ENCODE data around the gene FZD8. TPM values are rescaled to one million over a fixed set of nuclear protein-coding genes. Genes with fewer than 3 reads are reported as not detected.
A peak's percentile ranks its signal among the peaks of the same experiment; 100 is the strongest.

The FZD8 gene
- total RNA-seq, 1 donor from 2014 or later: 35.5 TPM

DNA sequence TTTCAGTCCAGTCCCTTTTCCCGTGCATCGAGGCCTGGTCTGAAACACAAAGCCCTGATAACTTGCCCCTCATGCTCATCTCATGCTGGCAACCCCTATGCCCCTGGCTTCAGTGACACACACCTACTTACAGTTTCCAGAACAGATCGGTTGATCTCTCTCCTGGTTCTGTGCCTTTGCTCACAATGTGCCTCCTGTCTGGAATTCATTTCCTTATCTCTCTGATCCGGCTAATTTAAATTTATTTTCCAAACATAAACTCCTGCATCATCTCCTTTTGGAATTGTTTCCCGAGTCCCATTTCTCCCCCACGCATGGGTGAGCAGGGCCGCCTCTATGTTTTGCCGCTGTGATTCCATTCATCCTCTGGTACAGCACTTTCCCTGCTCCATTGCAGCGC, 25.9 kb upstream of the FZD8 start:
- H3K9me3 ChIP-seq (ENCODE audit: control insufficient read depth in 3 of 3, low read length in 3 of 3): no peaks in the 10 kb centered on the region

DNA sequence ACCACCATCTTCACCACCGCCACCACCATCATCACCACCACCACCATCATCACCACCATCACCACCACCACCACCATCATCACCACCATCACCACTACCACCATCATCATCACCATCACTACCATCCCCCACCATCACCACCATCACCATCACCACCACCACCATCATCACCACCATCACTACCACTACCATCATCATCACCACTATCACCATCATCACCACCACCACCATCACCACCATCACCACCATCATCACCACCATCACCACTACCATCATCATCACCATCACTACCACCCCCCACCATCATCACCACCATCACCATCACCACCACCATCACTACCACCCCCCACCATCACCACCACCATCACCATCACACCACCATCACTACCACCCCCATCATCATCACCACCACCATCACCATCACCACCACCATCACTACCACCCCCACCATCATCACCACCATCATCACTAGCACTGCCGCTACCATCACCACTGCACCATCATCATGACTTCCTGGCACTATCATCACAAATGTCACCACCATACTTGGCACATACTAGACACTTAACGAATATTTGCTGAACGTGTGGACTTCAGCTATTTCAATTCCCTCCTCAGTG, 25.3 kb upstream of the FZD8 start:
- Histone ChIP-seq H3K9me3 (ENCODE audit: control insufficient read depth in 3 of 3, low read length in 3 of 3) (no peaks in the 10 kb centered on the region), H3K4me1 (ENCODE audit: control insufficient read depth in 3 of 3, insufficient read depth in 3 of 3, low read length in 3 of 3) (no peaks in the 10 kb centered on the region), H3K9ac (ENCODE audit: low read depth in 1 of 3, low read length in 3 of 3) (no peak overlapping the region), H3K27ac (ENCODE audit: low read depth, low read length) (no peak overlapping the region), H3K27me3 (ENCODE audit: control insufficient read depth in 3 of 3, insufficient read depth in 3 of 3, low read length in 3 of 3) (no peaks in the 10 kb centered on the region), H3K36me3 (ENCODE audit: control insufficient read depth in 3 of 3, insufficient read depth in 3 of 3, low read length in 3 of 3) (no peaks in the 10 kb centered on the region), H3K4me3 (ENCODE audit: low read length in 3 of 3) (no peak overlapping the region)

More for the DNA sequence above, 25.9 kb upstream of the FZD8 start:
- no peak overlapping the region for H3K27ac ChIP-seq (ENCODE audit: low read depth, low read length)
- no peak overlapping the region for H3K4me3 ChIP-seq (ENCODE audit: low read length in 3 of 3)
- H3K36me3 ChIP-seq (ENCODE audit: control insufficient read depth in 3 of 3, insufficient read depth in 3 of 3, low read length in 3 of 3): no peaks in the 10 kb centered on the region
- H3K27me3 ChIP-seq (ENCODE audit: control insufficient read depth in 3 of 3, insufficient read depth in 3 of 3, low read length in 3 of 3): no peaks in the 10 kb centered on the region
- H3K4me1 ChIP-seq (ENCODE audit: control insufficient read depth in 3 of 3, insufficient read depth in 3 of 3, low read length in 3 of 3): no peaks in the 10 kb centered on the region
- no peak overlapping the region for H3K9ac ChIP-seq (ENCODE audit: low read depth in 1 of 3, low read length in 3 of 3)

DNA sequence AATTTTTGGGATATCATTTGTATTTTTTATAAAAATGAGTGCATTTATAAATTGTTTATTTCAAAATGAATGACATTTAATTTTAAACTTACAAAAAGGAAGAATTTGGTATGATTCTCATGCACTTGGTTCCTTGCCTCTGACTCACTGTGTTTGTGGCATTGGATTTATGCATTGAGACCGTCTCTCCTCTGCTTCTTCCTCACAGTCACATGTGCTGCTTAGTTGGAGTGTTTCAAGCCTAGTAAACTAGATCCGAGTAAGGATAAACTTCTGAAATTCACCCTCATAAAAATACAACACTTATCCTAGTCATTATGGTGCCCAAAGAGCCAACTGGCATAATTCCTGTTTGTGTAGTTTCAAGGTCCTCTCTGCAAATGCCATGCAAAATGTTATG, 19.1 kb upstream of the FZD8 start:
- H3K27ac ChIP-seq (ENCODE audit: low read depth, low read length): no peak overlapping the region
- H3K36me3 ChIP-seq (ENCODE audit: control insufficient read depth in 3 of 3, insufficient read depth in 3 of 3, low read length in 3 of 3): no peaks in the 10 kb centered on the region
- H3K9me3 ChIP-seq (ENCODE audit: control insufficient read depth in 3 of 3, low read length in 3 of 3): no peaks in the 10 kb centered on the region
- no peak overlapping the region for H3K9ac ChIP-seq (ENCODE audit: low read depth in 1 of 3, low read length in 3 of 3)
- H3K27me3 ChIP-seq (ENCODE audit: control insufficient read depth in 3 of 3, insufficient read depth in 3 of 3, low read length in 3 of 3): no peaks in the 10 kb centered on the region
- no peak overlapping the region for H3K4me3 ChIP-seq (ENCODE audit: low read length in 3 of 3)
- no peaks in the 10 kb centered on the region for H3K4me1 ChIP-seq (ENCODE audit: control insufficient read depth in 3 of 3, insufficient read depth in 3 of 3, low read length in 3 of 3)

DNA sequence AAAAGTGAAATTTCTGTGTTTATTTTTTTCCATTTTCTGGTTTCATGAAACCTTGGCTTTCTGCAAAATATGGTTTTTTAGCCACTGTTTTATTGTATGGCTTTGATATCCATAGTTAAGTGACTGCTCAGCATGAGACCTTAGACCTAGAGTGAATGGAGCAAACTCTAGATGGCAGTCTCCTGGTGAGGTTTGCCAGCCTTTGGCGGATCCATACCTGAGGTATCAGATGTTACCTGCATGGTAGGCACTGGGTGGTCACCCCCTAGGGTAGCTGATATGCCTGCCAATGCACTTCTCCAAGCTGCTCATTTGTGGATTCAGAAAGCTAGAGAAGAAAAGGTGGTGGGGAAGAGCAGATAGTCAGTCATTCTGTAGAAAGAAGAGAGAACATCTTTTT, 17.4 kb upstream of the FZD8 start:
- H3K4me3 ChIP-seq (ENCODE audit: low read length in 3 of 3): no peak overlapping the region
- no peaks in the 10 kb centered on the region for H3K4me1 ChIP-seq (ENCODE audit: control insufficient read depth in 3 of 3, insufficient read depth in 3 of 3, low read length in 3 of 3)
- no peaks in the 10 kb centered on the region for H3K36me3 ChIP-seq (ENCODE audit: control insufficient read depth in 3 of 3, insufficient read depth in 3 of 3, low read length in 3 of 3)
- no peak overlapping the region for H3K9ac ChIP-seq (ENCODE audit: low read depth in 1 of 3, low read length in 3 of 3)
- no peaks in the 10 kb centered on the region for H3K27me3 ChIP-seq (ENCODE audit: control insufficient read depth in 3 of 3, insufficient read depth in 3 of 3, low read length in 3 of 3)
- H3K9me3 ChIP-seq (ENCODE audit: control insufficient read depth in 3 of 3, low read length in 3 of 3): no peaks in the 10 kb centered on the region
- H3K27ac ChIP-seq (ENCODE audit: low read depth, low read length): no peak overlapping the region

DNA sequence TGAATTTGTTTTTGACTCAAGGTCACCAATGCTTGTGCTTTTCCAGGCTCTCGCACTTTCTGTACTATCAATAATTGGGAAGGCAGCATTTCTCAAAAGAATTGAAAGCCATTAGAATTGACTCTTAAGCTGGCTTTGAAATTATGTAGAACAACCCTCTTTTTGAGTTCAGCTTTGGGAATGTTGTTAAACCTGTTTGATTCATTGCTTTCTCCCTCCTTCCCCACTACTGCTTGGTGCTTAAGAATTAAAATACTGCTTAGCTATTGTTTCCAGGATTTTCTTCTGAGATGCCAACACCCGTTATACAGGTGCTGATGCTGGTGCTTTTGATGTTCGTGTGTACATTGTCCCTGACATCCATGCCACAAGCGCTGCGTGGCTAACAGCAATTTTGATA, 15.5 kb upstream of the FZD8 start:
- H3K36me3 ChIP-seq (ENCODE audit: control insufficient read depth in 3 of 3, insufficient read depth in 3 of 3, low read length in 3 of 3): no peaks in the 10 kb centered on the region
- H3K4me1 ChIP-seq (ENCODE audit: control insufficient read depth in 3 of 3, insufficient read depth in 3 of 3, low read length in 3 of 3): no peaks in the 10 kb centered on the region
- no peaks in the 10 kb centered on the region for H3K9me3 ChIP-seq (ENCODE audit: control insufficient read depth in 3 of 3, low read length in 3 of 3)
- no peak overlapping the region for H3K9ac ChIP-seq (ENCODE audit: low read depth in 1 of 3, low read length in 3 of 3)
- no peak overlapping the region for H3K4me3 ChIP-seq (ENCODE audit: low read length in 3 of 3)
- no peaks in the 10 kb centered on the region for H3K27me3 ChIP-seq (ENCODE audit: control insufficient read depth in 3 of 3, insufficient read depth in 3 of 3, low read length in 3 of 3)
- H3K27ac ChIP-seq (ENCODE audit: low read depth, low read length): no peak overlapping the region

DNA sequence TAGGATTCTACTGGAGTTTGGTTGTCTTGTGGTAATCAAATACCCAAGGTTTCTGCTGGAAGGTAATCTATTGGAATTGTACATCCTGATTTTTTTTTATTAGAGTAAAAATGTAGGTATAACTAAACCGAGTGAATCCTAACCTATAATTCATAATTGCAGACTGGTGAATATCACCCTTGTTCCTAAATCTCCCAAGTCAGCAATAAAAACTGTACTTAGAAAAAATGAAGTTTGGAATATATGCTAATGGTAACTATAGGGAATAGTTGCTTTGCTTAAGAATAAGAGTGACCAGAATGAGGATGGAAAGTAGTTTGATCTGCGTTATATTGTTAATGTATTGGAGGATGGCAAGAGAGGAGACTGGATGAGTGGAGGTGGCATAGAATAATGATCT, 10.7 kb upstream of the FZD8 start:
- no peaks in the 10 kb centered on the region for H3K4me1 ChIP-seq (ENCODE audit: control insufficient read depth in 3 of 3, insufficient read depth in 3 of 3, low read length in 3 of 3)
- no peaks in the 10 kb centered on the region for H3K36me3 ChIP-seq (ENCODE audit: control insufficient read depth in 3 of 3, insufficient read depth in 3 of 3, low read length in 3 of 3)
- H3K4me3 ChIP-seq (ENCODE audit: low read length in 3 of 3): no peak overlapping the region
- no peak overlapping the region for H3K9ac ChIP-seq (ENCODE audit: low read depth in 1 of 3, low read length in 3 of 3)
- H3K27ac ChIP-seq (ENCODE audit: low read depth, low read length): no peak overlapping the region
- H3K27me3 ChIP-seq (ENCODE audit: control insufficient read depth in 3 of 3, insufficient read depth in 3 of 3, low read length in 3 of 3): no peaks in the 10 kb centered on the region
- H3K9me3 ChIP-seq (ENCODE audit: control insufficient read depth in 3 of 3, low read length in 3 of 3): no peaks in the 10 kb centered on the region

DNA sequence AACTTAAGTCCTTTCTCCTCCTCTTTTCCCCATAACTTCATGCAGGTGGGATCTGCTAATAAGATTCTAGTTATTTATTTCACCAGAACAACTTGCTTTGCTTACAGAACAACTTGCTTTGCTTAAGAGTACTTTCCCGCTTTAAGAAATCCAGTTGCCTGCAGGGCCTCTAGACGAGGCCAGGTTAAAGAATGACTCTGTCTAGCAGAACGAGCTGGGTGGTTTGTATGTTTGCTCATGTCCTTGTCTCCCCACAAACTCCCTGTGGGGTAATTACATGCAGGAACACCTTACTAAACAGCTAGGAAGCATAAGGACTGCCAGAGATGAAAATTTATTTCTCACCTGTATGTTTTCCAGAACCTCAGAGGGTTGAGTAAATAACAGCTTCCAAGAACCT, 8.8 kb upstream of the FZD8 start:
- no peaks in the 10 kb centered on the region for H3K36me3 ChIP-seq (ENCODE audit: control insufficient read depth in 3 of 3, insufficient read depth in 3 of 3, low read length in 3 of 3)
- no peaks in the 10 kb centered on the region for H3K4me1 ChIP-seq (ENCODE audit: control insufficient read depth in 3 of 3, insufficient read depth in 3 of 3, low read length in 3 of 3)
- H3K27ac ChIP-seq (ENCODE audit: low read depth, low read length): no peak overlapping the region
- no peak overlapping the region for H3K4me3 ChIP-seq (ENCODE audit: low read length in 3 of 3)
- H3K9me3 ChIP-seq (ENCODE audit: control insufficient read depth in 3 of 3, low read length in 3 of 3): no peaks in the 10 kb centered on the region
- H3K27me3 ChIP-seq (ENCODE audit: control insufficient read depth in 3 of 3, insufficient read depth in 3 of 3, low read length in 3 of 3): no peaks in the 10 kb centered on the region
- no peak overlapping the region for H3K9ac ChIP-seq (ENCODE audit: low read depth in 1 of 3, low read length in 3 of 3)

DNA sequence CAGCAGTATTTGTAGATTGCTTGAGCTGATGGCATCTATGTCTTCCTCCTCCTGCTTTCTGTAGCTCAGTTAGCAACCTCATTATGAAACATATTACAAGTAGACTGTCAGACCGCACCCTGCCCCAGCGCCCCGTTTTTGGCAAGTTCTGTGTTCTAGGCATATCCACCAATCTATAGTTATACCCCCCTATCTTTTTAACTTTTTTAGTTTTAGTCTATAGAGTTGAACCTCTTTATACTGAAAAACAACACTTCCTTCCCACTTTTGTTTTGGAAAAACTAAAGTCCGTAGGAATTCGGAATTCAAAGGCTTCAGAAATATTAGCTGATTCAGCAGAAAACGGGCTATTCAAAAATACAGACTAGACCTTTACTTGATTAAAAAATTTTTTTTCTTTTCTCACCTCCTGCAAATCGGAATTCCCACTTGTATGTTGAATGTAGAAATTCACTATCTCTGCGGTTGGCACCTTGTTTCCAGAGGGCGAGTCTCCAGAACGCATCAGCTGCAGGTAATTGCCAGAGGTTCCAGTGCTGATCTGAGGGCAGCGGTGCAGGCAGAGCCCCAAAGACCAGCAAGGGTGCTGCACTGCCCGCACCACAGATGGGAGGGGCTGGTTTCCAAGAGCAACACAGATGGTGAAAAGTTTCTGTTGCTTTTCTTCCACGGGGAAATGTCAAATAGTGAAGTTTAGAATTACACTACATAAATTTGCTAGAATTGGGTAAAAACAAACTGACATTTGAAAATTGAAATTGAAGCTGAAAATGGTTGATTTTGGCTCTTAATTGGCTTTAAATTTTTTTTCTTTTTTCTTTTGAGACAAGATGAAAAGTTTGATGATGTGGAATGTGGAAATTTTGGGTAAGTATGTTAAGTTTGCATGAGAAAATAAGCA, 2.2 kb upstream of the FZD8 start:
- peaks cover 0 to 2% (median 0%) of the 10 kb centered on the region in 3 donors for H3K36me3 ChIP-seq (ENCODE audit: control insufficient read depth in 3 of 3, insufficient read depth in 3 of 3, low read length in 3 of 3)

DNA sequence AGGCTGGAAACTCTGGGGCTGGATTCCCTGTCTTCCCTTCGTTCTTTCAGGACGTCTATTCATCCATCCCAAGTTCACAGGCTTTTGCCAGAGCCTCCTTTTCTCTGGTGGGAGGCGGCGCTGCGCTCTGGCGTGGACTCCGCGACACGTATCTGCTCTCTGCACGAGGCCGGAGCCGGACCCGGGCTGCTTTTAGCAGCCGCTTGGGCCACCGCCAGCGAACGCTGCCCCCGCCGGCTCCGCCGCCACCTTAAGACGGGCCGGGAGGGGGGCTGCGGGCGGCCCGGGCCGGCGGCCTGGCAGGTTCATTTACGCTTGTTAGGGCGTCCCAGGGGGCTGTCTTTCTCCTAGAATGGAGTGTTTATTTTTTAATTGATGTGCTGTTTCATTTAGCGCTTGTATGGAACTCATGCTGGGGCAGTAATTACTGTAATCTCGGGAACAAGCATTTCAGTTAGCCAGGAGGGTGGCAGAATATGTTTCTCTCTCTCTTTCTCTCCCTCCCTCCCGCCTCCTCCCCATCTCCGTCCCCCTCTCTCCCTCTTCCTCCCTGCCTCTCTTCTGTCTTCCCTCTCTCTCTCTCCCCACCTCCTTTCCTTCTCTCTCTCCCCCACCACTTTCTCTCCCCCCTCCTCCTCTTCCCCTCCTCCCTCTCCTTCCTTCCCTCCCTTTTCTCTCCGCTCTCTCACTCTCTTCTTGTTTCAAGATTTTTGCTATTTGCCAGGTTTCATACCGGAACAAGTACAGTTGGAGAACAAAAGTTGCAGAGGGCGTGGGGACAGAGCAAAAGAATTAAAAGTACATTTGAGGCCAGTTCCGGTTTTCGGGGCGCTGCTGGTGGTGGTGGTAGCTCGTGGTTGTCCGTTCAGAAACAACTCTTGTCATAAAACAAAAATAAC, 1.3 kb upstream of the FZD8 start:
- H3K4me3 ChIP-seq (ENCODE audit: low read length in 3 of 3): peak overlapping the region; percentile 90 to 93 (median 91)
- H3K27ac ChIP-seq (ENCODE audit: low read depth, low read length): peak overlapping the region; percentile 52
- peaks cover 0 to 2% (median 0%) of the 10 kb centered on the region in 3 donors for H3K36me3 ChIP-seq (ENCODE audit: control insufficient read depth in 3 of 3, insufficient read depth in 3 of 3, low read length in 3 of 3)
- peak overlapping the region; percentile 43 to 75 (median 63) for H3K9ac ChIP-seq (ENCODE audit: low read depth in 1 of 3, low read length in 3 of 3)
- H3K9me3 ChIP-seq (ENCODE audit: control insufficient read depth in 3 of 3, low read length in 3 of 3): no peaks in the 10 kb centered on the region
- H3K27me3 ChIP-seq (ENCODE audit: control insufficient read depth in 3 of 3, insufficient read depth in 3 of 3, low read length in 3 of 3): no peaks in the 10 kb centered on the region
- H3K4me1 ChIP-seq (ENCODE audit: control insufficient read depth in 3 of 3, insufficient read depth in 3 of 3, low read length in 3 of 3): peaks cover 20 to 28% (median 22%) of the 10 kb centered on the region in 3 donors

More for the DNA sequence above, 2.2 kb upstream of the FZD8 start:
- H3K9ac ChIP-seq (ENCODE audit: low read depth in 1 of 3, low read length in 3 of 3): peak overlapping the region; percentile 38 to 75 (median 63)
- peaks cover 17 to 28% (median 18%) of the 10 kb centered on the region in 3 donors for H3K4me1 ChIP-seq (ENCODE audit: control insufficient read depth in 3 of 3, insufficient read depth in 3 of 3, low read length in 3 of 3)
- no peaks in the 10 kb centered on the region for H3K9me3 ChIP-seq (ENCODE audit: control insufficient read depth in 3 of 3, low read length in 3 of 3)
- peak overlapping the region; percentile 52 for H3K27ac ChIP-seq (ENCODE audit: low read depth, low read length)
- H3K4me3 ChIP-seq (ENCODE audit: low read length in 3 of 3): peak overlapping the region; percentile 86 to 93 (median 91)
- no peaks in the 10 kb centered on the region for H3K27me3 ChIP-seq (ENCODE audit: control insufficient read depth in 3 of 3, insufficient read depth in 3 of 3, low read length in 3 of 3)
